CD14-positive monocyte (primary cell): Measurements from ENCODE around the gene PRRC2B. TPM values are rescaled to one million over a fixed set of nuclear protein-coding genes. Genes with fewer than 3 reads are reported as not detected.
A peak's percentile ranks its signal among the peaks of the same experiment; 100 is the strongest.

Experiments
- DNase-seq, 3 donors: peaks; one replicate each; pipeline ENCODE4 v3.0.0-alpha.2; 2011 to 2022
- H2AFZ ChIP-seq: 2 replicates; pipeline ENCODE4 v1.6.0; 2012; ENCODE audit warnings: mild to moderate bottlenecking, low read depth, low read length, inconsistent platforms; ENCODE audit not compliant: insufficient read depth, poor library complexity, severe bottlenecking
- H3K27ac ChIP-seq, 2 donors: 1 replicate in 1 of 2; 2 replicates in 1 of 2; pipeline ENCODE4 v1.5.1; 2012 to 2013; ENCODE audit warnings: low read length in 2 of 2, control low read depth in 1 of 2, inconsistent platforms in 1 of 2, low read depth in 1 of 2, mild to moderate bottlenecking in 1 of 2
- H3K27me3 ChIP-seq, 2 donors: one replicate each; pipeline versions ENCODE4 v1.6.0 to v1.6.1; 2011 to 2013; ENCODE audit warnings: low read length in 2 of 2; ENCODE audit not compliant: control insufficient read depth in 2 of 2, insufficient read depth in 2 of 2
- H3K36me3 ChIP-seq, 2 donors: replicated peaks in 1 of 2; 1 replicate in 1 of 2; 2 replicates in 1 of 2; pipeline versions ENCODE4 v1.5.1 to v1.6.1; 2012 to 2013; ENCODE audit warnings: low read length in 2 of 2, control low read depth in 1 of 2, inconsistent platforms in 1 of 2, mild to moderate bottlenecking in 1 of 2; ENCODE audit not compliant: insufficient read depth in 2 of 2, control insufficient read depth in 1 of 2
- H3K4me1 ChIP-seq, 2 donors: 1 replicate in 1 of 2; 2 replicates in 1 of 2; pipeline versions ENCODE4 v1.5.1 to v1.6.1; 2012 to 2013; ENCODE audit warnings: low read length in 2 of 2, control low read depth in 1 of 2, inconsistent platforms in 1 of 2, mild to moderate bottlenecking in 1 of 2, moderate library complexity in 1 of 2; ENCODE audit not compliant: insufficient read depth in 2 of 2, control insufficient read depth in 1 of 2
- H3K4me2 ChIP-seq: replicated peaks from 2 replicates; pipeline ENCODE3; 2012; ENCODE audit warnings: low read length, moderate library complexity, mild to moderate bottlenecking; ENCODE audit not compliant: poor library complexity, severe bottlenecking; ENCODE audit errors: extremely low read depth
- H3K4me3 ChIP-seq, 3 experiments: fragments of 200-600 bp in 1 of 3; sonication (generic) in 1 of 3; replicated peaks in 1 of 3; 1 replicate in 2 of 3; 2 replicates in 1 of 3; pipeline ENCODE4 v1.5.1; 2011 to 2013; ENCODE audit warnings: low read length in 3 of 3, mild to moderate bottlenecking in 3 of 3, control low read depth in 2 of 3, low read depth in 2 of 3, inconsistent platforms in 1 of 3, moderate library complexity in 1 of 3
- H3K79me2 ChIP-seq: 2 replicates; pipeline ENCODE4 v1.6.0; 2012; ENCODE audit warnings: mild to moderate bottlenecking, control low read depth, inconsistent platforms, low read length, moderate library complexity; ENCODE audit not compliant: insufficient read depth
- H3K9ac ChIP-seq: 2 replicates; pipeline ENCODE4 v1.6.0; 2017; ENCODE audit warnings: low read length, mild to moderate bottlenecking; ENCODE audit not compliant: insufficient read depth, poor library complexity, severe bottlenecking
- H3K9me3 ChIP-seq, 2 donors: replicated peaks in 1 of 2; 1 replicate in 1 of 2; 2 replicates in 1 of 2; pipeline versions ENCODE4 v1.5.1 to v1.6.1; 2012 to 2013; ENCODE audit warnings: low read length in 2 of 2, control low read depth in 1 of 2; ENCODE audit not compliant: control insufficient read depth in 1 of 2, insufficient read depth in 1 of 2
- H4K20me1 ChIP-seq: 2 replicates; pipeline ENCODE4 v1.6.0; 2012; ENCODE audit warnings: mild to moderate bottlenecking, low read length, control low read depth, moderate library complexity; ENCODE audit not compliant: insufficient read depth
- H3K27ac Mint-ChIP-seq, 7 donors: one replicate each; pipeline ENCODE4 v1.8.0; 2020; ENCODE audit warnings: mild to moderate bottlenecking in 7 of 7, mixed read lengths in 7 of 7, moderate library complexity in 6 of 7, inconsistent platforms in 2 of 7
- H3K27me3 Mint-ChIP-seq, 3 donors: one replicate each; pipeline ENCODE4 v1.8.0; 2021 to 2022; ENCODE audit warnings: low read depth in 3 of 3, mild to moderate bottlenecking in 3 of 3, mixed read lengths in 3 of 3, moderate library complexity in 3 of 3, inconsistent platforms in 1 of 3
- H3K36me3 Mint-ChIP-seq, 2 donors: one replicate each; pipeline ENCODE4 v1.8.0; 2020; ENCODE audit warnings: mixed read lengths in 2 of 2, inconsistent platforms in 1 of 2, mild to moderate bottlenecking in 1 of 2
- H3K4me1 Mint-ChIP-seq: one replicate; pipeline ENCODE4 v1.8.0; 2020; ENCODE audit warnings: mild to moderate bottlenecking, mixed read lengths
- H3K4me3 Mint-ChIP-seq, 2 donors: one replicate each; pipeline ENCODE4 v1.8.0; 2020; ENCODE audit warnings: mild to moderate bottlenecking in 2 of 2, mixed read lengths in 2 of 2, moderate library complexity in 1 of 2
- H3K9me3 Mint-ChIP-seq, 7 donors: one replicate each; pipeline ENCODE4 v1.8.0; 2020 to 2022; ENCODE audit warnings: mixed read lengths in 7 of 7, mild to moderate bottlenecking in 6 of 7, moderate library complexity in 6 of 7, inconsistent platforms in 2 of 7
- WGBS: methylation state at CpG from one replicate; pipeline ENCODE4 v1.1.5; 2013; ENCODE audit warnings: missing lambda C conversion rate; ENCODE audit not compliant: insufficient coverage; 5-methylcytosine and 5-hydroxymethylcytosine counted together
- intact Hi-C, 2 donors: fragments of 100-400 bp; cut with micrococcal nuclease; formaldehyde crosslinking; loops; one replicate each; pipeline versions ENCODE4 v1.15.0 to v1.15.1; 2023
- polyA plus RNA-seq, 3 donors: library from polyadenylated mRNA; depleted of rRNA in 1 of 3; unstranded in 2 of 3; stranded (reverse) in 1 of 3; fragments of 300-500 nt in 2 of 3; fragments of >200 nt in 1 of 3; fragmentation: Illumina TruSeq in 2 of 3; gene quantifications; 1 replicate in 2 of 3; 2 replicates in 1 of 3; pipeline ENCODE4 v1.2.3, GENCODE V29; 2012 to 2021
- TF ChIP-seq, protein P1 (sequence below): fragments of 200-600 bp; IDR thresholded peaks from one replicate; pipeline ENCODE4 v1.8.0; 2022; ENCODE audit warnings: antibody characterized with exemption, mild to moderate bottlenecking

PRRC2B gene
- polyA plus RNA-seq, 3 donors, result 2.8 to 36.2 (median 8.6) TPM

DNA sequence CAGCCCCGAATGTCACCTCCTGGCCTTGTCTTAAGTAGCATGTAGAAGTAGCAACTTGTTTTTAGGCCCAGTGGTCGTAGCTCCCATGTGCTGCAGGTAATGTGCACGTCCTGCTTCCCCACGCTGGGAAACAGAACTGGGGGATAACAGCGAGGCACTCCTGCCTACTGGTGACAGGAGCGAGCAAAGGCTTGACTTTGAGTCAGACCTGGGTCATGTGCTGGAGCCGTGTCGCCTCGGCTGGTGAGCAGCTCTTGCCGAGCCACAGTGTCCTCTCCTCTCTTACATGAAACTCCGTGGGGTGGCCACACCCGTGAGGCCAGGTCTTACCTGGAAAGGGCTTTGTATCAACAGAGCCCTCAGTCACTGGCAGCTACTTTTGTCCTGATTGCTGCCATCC, 91.3 kb downstream of the PRRC2B start:
- Histone ChIP-seq H3K4me3 (no peak overlapping the region), H3K79me2 (no peaks in the 10 kb centered on the region), H3K4me1 (no peaks in the 10 kb centered on the region), H2AFZ (no peak overlapping the region), H4K20me1 (peaks cover 49% of the 10 kb centered on the region), H3K9ac (no peak overlapping the region), H3K27ac (no peak overlapping the region), H3K27me3 (no peaks in the 10 kb centered on the region), H3K36me3 (peaks cover 95 to 98% of the 10 kb centered on the region in 2 donors), H3K9me3 (no peaks in the 10 kb centered on the region), H3K4me2 (no peak overlapping the region)
- Mint-ChIP-seq H3K27me3 (no peaks in the 10 kb centered on the region), H3K9me3 (peaks cover 0 to 2% (median 0%) of the 10 kb centered on the region in 7 donors), H3K27ac (no peak overlapping the region), H3K36me3 (peaks cover 96 to 99% of the 10 kb centered on the region in 2 donors), H3K4me1 (no peaks in the 10 kb centered on the region), H3K4me3 (no peak overlapping the region)
- 98% methylated on average over 12 of the region's 12 CpGs for WGBS
- TF ChIP-seq, protein P1, sequence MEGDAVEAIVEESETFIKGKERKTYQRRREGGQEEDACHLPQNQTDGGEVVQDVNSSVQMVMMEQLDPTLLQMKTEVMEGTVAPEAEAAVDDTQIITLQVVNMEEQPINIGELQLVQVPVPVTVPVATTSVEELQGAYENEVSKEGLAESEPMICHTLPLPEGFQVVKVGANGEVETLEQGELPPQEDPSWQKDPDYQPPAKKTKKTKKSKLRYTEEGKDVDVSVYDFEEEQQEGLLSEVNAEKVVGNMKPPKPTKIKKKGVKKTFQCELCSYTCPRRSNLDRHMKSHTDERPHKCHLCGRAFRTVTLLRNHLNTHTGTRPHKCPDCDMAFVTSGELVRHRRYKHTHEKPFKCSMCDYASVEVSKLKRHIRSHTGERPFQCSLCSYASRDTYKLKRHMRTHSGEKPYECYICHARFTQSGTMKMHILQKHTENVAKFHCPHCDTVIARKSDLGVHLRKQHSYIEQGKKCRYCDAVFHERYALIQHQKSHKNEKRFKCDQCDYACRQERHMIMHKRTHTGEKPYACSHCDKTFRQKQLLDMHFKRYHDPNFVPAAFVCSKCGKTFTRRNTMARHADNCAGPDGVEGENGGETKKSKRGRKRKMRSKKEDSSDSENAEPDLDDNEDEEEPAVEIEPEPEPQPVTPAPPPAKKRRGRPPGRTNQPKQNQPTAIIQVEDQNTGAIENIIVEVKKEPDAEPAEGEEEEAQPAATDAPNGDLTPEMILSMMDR, result no peak
- intact Hi-C loops, result no loop called here
- no peak for DNase-seq

DNA sequence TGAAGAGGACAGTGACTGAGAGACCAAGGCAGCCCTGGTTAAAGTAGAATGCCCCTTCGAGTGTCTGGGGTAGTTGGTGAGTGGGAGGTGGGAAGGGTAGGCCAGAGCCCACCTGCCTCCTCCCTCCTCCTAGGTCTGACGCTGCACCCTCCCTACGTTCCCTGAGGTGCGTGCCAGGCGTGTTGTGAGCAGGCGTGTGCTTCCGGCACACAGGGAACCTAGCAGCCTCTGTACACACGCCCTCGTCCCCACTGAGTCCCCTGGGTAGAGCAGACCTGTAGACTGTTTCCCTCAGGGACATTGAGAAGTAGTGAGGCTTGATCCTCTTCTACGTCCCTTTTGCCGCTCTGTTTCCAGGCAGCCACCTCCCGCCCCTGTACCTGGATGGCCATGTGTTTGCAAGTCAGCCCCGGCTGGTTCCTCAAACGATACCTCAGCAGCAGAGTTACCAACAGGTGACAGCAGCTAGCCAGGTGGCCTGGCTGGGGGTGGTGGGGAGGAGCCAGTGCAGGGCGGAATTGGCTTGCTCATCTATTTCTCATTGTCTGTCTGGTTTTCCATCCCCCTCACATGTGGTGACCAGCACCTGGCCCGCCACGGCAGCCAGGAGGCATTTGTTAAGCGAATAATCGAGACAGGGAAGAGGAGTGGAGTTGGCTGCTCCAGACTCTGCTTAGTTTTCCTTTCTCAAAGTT, 92.0 kb downstream of the PRRC2B start:
- no peaks in the 10 kb centered on the region for H3K27me3 ChIP-seq
- no peak for DNase-seq
- peaks cover 43% of the 10 kb centered on the region for H4K20me1 ChIP-seq

More for the DNA sequence above, 92.0 kb downstream of the PRRC2B start:
- Histone ChIP-seq H3K4me1 (no peaks in the 10 kb centered on the region), H3K9ac (no peak overlapping the region), H3K4me2 (no peak overlapping the region), H3K4me3 (no peak overlapping the region), H3K27ac (no peak overlapping the region), H3K36me3 (peaks cover 96 to 98% of the 10 kb centered on the region in 2 donors), H3K79me2 (no peaks in the 10 kb centered on the region), H2AFZ (no peak overlapping the region), H3K9me3 (no peaks in the 10 kb centered on the region)
- TF ChIP-seq, protein P1, result no peak
- H3K27me3 Mint-ChIP-seq, result peaks cover 0 to 1% (median 0%) of the 10 kb centered on the region in 3 donors
- intact Hi-C loops, result no loop called here
- H3K36me3 Mint-ChIP-seq, result peaks cover 97 to 99% of the 10 kb centered on the region in 2 donors
- H3K4me3 Mint-ChIP-seq, result no peak overlapping the region
- WGBS, result 97% methylated on average over 8 of the region's 19 CpGs
- H3K9me3 Mint-ChIP-seq, result peaks cover 0 to 2% (median 0%) of the 10 kb centered on the region in 7 donors
- peak overlapping the region in 1 of 7 donors; percentile 75 for H3K27ac Mint-ChIP-seq
- H3K4me1 Mint-ChIP-seq, result no peaks in the 10 kb centered on the region
